IgD-negative memory B cell (primary cell): Measurements from ENCODE around the gene ADRB2. TPM values are rescaled to one million over a fixed set of nuclear protein-coding genes. Genes with fewer than 3 reads are reported as not detected.

ENCODE experiments used
- H3K27ac Mint-ChIP-seq, 3 donors: one replicate each; pipeline ENCODE4 v1.8.0; 2020 to 2022; ENCODE audit warnings: mild to moderate bottlenecking in 3 of 3, mixed read lengths in 3 of 3, moderate library complexity in 1 of 3
- H3K27me3 Mint-ChIP-seq: one replicate; pipeline ENCODE4 v1.8.0; 2021; ENCODE audit warnings: mixed read lengths
- H3K36me3 Mint-ChIP-seq: one replicate; pipeline ENCODE4 v1.8.0; 2020; ENCODE audit warnings: mild to moderate bottlenecking, mixed read lengths
- H3K4me1 Mint-ChIP-seq, 3 donors: one replicate each; pipeline ENCODE4 v1.8.0; 2020 to 2022; ENCODE audit warnings: mixed read lengths in 3 of 3, mild to moderate bottlenecking in 1 of 3
- H3K4me3 Mint-ChIP-seq, 4 donors: one replicate each; pipeline ENCODE4 v1.8.0; 2020 to 2022; ENCODE audit warnings: mild to moderate bottlenecking in 4 of 4, mixed read lengths in 4 of 4, moderate library complexity in 3 of 4
- H3K9me3 Mint-ChIP-seq, 3 donors: one replicate each; pipeline ENCODE4 v1.8.0; 2020 to 2021; ENCODE audit warnings: mixed read lengths in 3 of 3, mild to moderate bottlenecking in 1 of 3
- polyA plus RNA-seq: library from polyadenylated mRNA; unstranded; fragments of 300-500 nt; fragmentation: Illumina TruSeq; gene quantifications from one replicate; pipeline ENCODE4 v1.2.3, GENCODE V29; 2021

ADRB2 gene
- 9.1 TPM for polyA plus RNA-seq

DNA sequence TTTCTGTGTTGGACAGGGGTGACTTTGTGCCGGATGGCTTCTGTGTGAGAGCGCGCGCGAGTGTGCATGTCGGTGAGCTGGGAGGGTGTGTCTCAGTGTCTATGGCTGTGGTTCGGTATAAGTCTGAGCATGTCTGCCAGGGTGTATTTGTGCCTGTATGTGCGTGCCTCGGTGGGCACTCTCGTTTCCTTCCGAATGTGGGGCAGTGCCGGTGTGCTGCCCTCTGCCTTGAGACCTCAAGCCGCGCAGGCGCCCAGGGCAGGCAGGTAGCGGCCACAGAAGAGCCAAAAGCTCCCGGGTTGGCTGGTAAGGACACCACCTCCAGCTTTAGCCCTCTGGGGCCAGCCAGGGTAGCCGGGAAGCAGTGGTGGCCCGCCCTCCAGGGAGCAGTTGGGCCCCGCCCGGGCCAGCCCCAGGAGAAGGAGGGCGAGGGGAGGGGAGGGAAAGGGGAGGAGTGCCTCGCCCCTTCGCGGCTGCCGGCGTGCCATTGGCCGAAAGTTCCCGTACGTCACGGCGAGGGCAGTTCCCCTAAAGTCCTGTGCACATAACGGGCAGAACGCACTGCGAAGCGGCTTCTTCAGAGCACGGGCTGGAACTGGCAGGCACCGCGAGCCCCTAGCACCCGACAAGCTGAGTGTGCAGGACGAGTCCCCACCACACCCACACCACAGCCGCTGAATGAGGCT lies at the start of gene ADRB2:
ADRB2 (plus strand) TSS at position 559 of the 686 bp plus-strand sequence. CDS start 221 bp downstream, outside the sequence.
- peak within 1 kb of the TSS; percentile 88 to 95 (median 95) for H3K4me3 Mint-ChIP-seq
- peak within 1 kb of the TSS; percentile 57 to 96 (median 95) for H3K27ac Mint-ChIP-seq
- peaks cover 38 to 65% (median 47%) of the 10 kb centered on the region in 3 donors for H3K4me1 Mint-ChIP-seq
- no peaks in the 10 kb centered on the region for H3K36me3 Mint-ChIP-seq
- H3K27me3 Mint-ChIP-seq = no peaks in the 10 kb centered on the region
- H3K9me3 Mint-ChIP-seq = no peaks in the 10 kb centered on the region

DNA sequence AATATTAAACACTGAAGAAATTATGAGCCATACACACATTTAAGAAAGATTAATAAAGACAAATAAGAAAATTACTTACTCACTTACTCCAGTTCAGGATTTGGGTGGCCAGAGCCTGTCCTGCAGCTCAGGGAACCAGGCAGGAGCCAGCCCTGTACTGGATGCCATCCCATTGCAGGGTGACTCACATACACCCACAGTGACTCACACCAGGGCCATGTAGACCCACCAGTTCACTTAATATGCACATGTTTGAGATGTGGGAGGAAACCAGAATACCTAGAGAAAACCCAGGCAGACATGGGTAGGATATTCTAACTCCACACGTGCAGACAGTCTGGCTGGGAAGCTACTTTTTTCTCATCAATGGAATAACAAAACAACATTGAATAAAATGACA lies 49.6 kb upstream of the ADRB2 start:
- Mint-ChIP-seq H3K27me3 (peaks cover 2% of the 10 kb centered on the region), H3K9me3 (no peaks in the 10 kb centered on the region), H3K36me3 (peaks cover 2% of the 10 kb centered on the region), H3K4me3 (no peak overlapping the region), H3K4me1 (peaks cover 9 to 26% (median 20%) of the 10 kb centered on the region in 3 donors), H3K27ac (no peak overlapping the region)

DNA sequence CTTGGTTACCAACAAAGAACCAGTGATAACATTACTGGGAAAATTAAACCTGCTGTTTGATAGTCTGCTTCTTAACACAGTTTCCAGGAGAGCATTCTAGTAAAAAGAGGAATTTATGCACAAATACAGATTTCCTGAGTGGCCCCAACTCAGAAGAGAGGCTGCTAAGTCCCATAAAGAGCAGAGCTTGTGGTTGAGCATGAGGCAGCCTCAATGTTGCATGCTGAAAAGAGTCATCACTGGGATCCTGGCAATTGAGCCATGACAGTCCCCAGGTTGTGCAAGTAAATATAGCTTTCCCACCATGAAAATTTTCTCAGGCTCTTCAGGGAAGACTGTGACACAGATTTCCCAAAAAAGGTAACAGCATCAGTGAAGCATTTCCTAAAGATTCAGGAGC lies 47.5 kb upstream of the ADRB2 start:
- no peaks in the 10 kb centered on the region for H3K9me3 Mint-ChIP-seq
- H3K27me3 Mint-ChIP-seq = peaks cover under 1% of the 10 kb centered on the region
- H3K36me3 Mint-ChIP-seq = no peaks in the 10 kb centered on the region
- peak overlapping the region in 1 of 4 donors; percentile 41 for H3K4me3 Mint-ChIP-seq
- H3K4me1 Mint-ChIP-seq = peaks cover 9 to 16% (median 11%) of the 10 kb centered on the region in 3 donors
- no peak overlapping the region for H3K27ac Mint-ChIP-seq

DNA sequence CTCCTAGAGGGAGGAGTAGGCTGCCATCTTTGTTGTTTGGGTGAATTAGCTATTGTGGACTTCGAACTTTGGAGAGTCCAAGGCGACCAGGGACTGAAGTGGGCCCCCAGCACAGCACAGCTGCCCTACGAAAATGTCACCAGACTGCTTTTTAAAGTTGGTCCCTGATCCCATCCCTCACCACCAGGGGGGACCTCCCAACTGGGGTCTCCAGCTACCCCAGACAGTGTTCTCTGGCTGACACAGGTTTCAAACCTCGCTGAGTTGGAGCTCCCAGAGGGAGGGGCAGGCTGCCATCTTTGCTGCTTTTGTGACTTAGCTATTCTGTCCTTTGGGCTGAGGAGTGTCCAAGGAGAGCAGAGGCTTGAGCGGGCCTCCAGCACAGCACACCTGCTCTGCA lies 45.7 kb upstream of the ADRB2 start:
- no peaks in the 10 kb centered on the region for H3K27me3 Mint-ChIP-seq
- H3K36me3 Mint-ChIP-seq = no peaks in the 10 kb centered on the region
- H3K27ac Mint-ChIP-seq = no peak overlapping the region
- no peaks in the 10 kb centered on the region for H3K9me3 Mint-ChIP-seq
- no peak overlapping the region for H3K4me3 Mint-ChIP-seq
- H3K4me1 Mint-ChIP-seq = peaks cover 0 to 9% (median 6%) of the 10 kb centered on the region in 3 donors

DNA sequence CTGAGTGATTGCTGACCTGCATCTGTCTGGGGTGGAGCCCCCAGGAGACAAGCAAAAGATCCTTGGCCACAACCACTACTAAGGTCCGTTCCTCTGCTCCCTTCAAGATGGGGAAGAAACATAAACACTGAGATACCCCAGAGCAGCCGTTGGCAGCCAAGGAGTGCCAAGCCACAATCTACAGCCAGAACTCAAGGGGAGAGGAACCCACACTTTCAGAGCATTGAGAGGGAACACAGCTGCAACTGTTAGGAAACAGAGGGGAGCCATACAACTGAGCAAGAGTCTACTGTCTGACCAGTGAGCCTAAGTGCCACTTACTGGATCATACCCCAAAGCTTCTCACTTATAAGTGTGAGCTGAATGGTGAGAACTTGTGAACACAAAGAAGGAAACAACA lies 44.6 kb upstream of the ADRB2 start:
- no peaks in the 10 kb centered on the region for H3K36me3 Mint-ChIP-seq
- no peaks in the 10 kb centered on the region for H3K27me3 Mint-ChIP-seq
- H3K9me3 Mint-ChIP-seq = no peaks in the 10 kb centered on the region
- no peak overlapping the region for H3K4me3 Mint-ChIP-seq
- no peak overlapping the region for H3K27ac Mint-ChIP-seq
- peaks cover 0 to 9% (median 6%) of the 10 kb centered on the region in 3 donors for H3K4me1 Mint-ChIP-seq

DNA sequence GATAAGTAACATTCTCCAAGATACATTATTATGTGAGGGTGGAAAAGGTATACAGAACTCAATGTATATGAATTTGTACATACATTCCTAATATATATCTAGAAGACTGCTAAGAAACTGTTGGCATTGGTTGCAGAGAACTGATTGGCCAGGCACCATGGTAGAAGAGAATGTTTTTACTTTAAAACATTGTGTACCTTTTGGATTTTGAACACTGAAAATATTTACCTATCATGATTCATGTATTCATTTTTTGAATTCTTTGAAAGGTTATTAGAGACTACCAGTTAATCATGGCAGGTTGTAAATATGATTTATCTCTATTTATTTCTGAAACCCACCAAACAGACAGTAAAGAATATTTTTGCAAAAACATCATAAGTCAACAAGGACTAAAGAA lies 41.2 kb upstream of the ADRB2 start:
- Mint-ChIP-seq H3K4me1 (peaks cover 0 to 4% (median 0%) of the 10 kb centered on the region in 3 donors), H3K4me3 (no peak overlapping the region), H3K9me3 (no peaks in the 10 kb centered on the region), H3K27me3 (peaks cover 1% of the 10 kb centered on the region), H3K36me3 (no peaks in the 10 kb centered on the region), H3K27ac (no peak overlapping the region)

DNA sequence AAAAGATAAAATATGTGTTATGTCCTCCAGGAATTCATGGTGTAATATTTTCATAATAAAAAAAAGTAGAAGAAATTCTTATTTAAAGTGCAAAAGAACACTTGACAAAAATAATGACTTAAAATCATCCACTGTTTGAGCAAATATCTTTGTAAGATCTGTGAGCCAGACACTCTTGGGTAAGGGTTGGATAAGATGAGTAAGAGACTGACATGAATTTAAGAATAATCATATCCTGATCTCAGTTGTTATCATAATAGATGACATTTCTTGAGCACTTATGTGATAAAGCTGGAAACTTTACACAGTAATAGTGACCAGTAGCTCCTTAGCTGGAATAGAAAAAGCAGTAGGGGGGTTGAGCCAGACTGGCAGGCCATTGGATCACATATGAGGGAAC lies 40.0 kb upstream of the ADRB2 start:
- Mint-ChIP-seq H3K4me1 (peaks cover 0 to 4% (median 0%) of the 10 kb centered on the region in 3 donors), H3K27me3 (peaks cover 1% of the 10 kb centered on the region), H3K4me3 (no peak overlapping the region), H3K27ac (no peak overlapping the region), H3K9me3 (no peaks in the 10 kb centered on the region), H3K36me3 (no peaks in the 10 kb centered on the region)

DNA sequence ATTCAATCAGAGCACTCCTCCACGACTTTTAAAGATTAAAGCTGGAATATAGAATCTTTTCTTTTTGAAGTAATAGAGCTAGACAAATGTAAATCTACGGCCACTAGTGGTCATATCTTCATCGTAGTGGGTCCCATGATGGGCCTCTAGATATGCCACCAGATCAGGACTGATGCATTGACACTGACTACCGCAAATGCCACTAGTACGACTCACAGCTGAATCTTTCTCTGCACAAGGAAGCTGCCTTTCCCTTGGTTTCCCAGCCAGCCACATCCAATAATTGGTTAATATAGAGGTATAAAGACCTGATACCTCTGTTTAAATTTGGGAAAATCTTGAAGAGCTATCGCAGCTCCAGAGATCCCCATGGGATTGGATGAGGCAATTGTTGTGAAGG lies 37.8 kb upstream of the ADRB2 start:
- Mint-ChIP-seq H3K4me1 (peaks cover 4 to 5% (median 4%) of the 10 kb centered on the region in 3 donors), H3K36me3 (no peaks in the 10 kb centered on the region), H3K9me3 (no peaks in the 10 kb centered on the region), H3K4me3 (no peak overlapping the region), H3K27ac (peak overlapping the region in 1 of 3 donors; percentile 47), H3K27me3 (peaks cover 1% of the 10 kb centered on the region)

DNA sequence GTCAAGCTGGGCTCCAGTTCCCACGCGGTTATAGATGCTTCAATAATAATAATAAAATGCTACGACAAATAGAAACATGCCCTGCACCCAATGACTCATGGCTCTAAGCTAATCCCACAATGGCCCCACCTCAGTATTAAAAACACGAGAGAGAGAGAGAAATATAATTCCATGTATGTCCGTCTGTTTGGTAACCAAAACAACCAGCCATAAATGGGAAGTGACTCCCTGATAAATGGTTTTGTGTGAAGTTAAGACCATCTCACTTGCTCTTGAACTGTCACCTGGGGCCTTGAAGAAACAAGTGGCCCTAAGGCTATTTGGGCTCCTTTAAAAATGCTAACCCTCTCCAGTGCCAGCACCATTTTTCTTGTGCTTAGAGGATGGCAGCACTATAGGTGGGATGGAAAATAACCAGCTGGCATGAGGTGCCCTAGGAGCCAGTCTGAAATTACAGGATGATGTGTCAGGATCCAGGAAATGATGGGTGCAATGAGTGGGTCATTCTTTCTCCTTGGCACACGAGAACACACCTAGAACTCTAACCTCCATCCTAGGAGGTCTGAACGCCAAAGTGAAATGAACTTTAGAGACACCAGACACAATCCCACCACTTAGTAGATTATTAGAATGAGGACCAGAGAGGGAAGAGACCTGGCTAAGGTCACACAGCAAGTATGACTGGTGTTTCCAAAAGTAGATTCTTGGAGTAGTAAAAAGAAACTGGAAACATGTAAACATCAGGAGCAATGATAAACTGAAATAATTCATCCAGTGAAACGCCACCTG lies 35.7 kb upstream of the ADRB2 start:
- no peak overlapping the region for H3K27ac Mint-ChIP-seq
- H3K4me1 Mint-ChIP-seq = peaks cover 13 to 20% (median 20%) of the 10 kb centered on the region in 3 donors
- H3K9me3 Mint-ChIP-seq = no peaks in the 10 kb centered on the region
- H3K36me3 Mint-ChIP-seq = no peaks in the 10 kb centered on the region
- H3K27me3 Mint-ChIP-seq = peaks cover 3% of the 10 kb centered on the region
- no peak overlapping the region for H3K4me3 Mint-ChIP-seq

DNA sequence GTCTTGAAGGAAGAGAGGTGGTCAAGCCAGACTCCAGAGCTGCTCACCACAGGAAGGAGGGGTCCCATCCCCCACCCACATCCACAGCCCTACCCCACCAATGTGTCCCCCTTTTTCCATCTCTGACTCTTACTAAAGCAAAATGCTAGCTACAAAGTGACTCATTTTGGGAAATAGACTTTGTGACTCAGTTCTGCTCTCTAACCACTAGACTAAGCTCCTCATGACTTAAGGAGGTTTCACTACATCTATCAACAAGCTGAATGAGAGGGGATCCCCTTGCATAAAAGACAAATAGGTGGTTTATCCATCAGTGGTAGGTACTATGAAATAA lies 35.1 kb upstream of the ADRB2 start:
- Mint-ChIP-seq H3K27ac (no peak overlapping the region), H3K36me3 (no peaks in the 10 kb centered on the region), H3K27me3 (peaks cover 3% of the 10 kb centered on the region), H3K4me3 (no peak overlapping the region), H3K9me3 (no peaks in the 10 kb centered on the region), H3K4me1 (peaks cover 13 to 23% (median 20%) of the 10 kb centered on the region in 3 donors)

DNA sequence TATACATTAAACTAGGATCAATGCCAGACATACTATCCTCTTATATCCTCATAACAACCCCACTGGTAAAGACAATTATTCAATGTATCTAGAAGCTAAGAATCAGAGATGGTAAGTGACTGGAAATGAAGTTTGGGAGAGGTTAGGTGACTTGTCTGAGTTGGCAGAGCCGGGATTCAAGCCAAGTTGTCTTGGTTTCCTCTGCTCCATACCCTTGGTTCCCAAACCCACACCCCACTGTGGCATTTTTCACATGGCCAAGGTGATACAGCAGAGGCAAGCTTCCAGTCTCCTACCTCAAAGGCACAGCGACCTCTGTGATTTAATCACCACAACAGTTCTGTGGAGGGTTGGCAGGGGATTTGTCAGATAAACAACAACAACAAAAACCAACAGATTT lies 34.7 kb upstream of the ADRB2 start:
- peaks cover 13 to 23% (median 20%) of the 10 kb centered on the region in 3 donors for H3K4me1 Mint-ChIP-seq
- no peak overlapping the region for H3K4me3 Mint-ChIP-seq
- H3K36me3 Mint-ChIP-seq = no peaks in the 10 kb centered on the region
- H3K27ac Mint-ChIP-seq = no peak overlapping the region
- H3K27me3 Mint-ChIP-seq = peaks cover 3% of the 10 kb centered on the region
- no peaks in the 10 kb centered on the region for H3K9me3 Mint-ChIP-seq

DNA sequence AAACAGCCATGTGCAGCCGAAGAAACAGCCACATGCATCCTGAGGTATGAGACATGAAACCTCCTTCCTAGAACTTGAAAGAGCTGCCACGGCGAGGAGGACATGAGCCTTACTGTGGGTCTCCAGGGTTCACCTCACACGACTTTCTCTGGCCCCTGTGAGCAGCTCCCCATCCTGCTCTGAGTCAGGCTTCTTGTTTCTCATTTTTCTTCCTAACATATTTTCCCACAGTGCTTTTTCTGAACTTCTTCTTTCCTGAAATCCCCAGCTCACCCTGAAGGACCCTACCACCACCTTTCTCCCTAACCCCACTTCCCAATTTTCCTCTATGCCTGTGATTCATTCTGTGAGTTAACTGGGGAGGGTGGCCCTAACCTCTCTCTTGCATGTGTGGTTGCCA lies 33.7 kb upstream of the ADRB2 start:
- Mint-ChIP-seq H3K27ac (no peak overlapping the region), H3K4me1 (peaks cover 13 to 23% (median 20%) of the 10 kb centered on the region in 3 donors), H3K36me3 (no peaks in the 10 kb centered on the region), H3K9me3 (no peaks in the 10 kb centered on the region), H3K27me3 (peaks cover 3% of the 10 kb centered on the region), H3K4me3 (no peak overlapping the region)

DNA sequence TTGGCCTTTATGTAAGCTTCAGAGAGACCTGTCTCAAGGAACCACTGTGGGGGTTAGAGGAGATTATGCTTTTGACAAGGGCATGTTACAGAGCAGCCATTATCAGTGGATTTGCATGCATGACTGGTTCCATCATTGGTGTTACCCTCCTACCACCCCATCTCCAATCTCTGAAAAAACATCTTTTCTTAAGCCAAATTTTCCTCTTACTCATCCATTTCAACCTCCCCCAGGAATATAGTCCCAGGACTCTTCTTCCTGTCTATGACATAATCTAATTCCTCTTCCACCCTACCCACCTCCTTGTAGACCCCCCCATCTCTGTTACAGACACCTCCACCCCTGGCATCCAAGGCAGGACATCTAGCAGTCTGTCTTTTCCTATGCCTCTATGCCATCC lies 33.1 kb upstream of the ADRB2 start:
- H3K36me3 Mint-ChIP-seq = no peaks in the 10 kb centered on the region
- H3K4me3 Mint-ChIP-seq = no peak overlapping the region
- no peaks in the 10 kb centered on the region for H3K9me3 Mint-ChIP-seq
- H3K4me1 Mint-ChIP-seq = peaks cover 13 to 23% (median 20%) of the 10 kb centered on the region in 3 donors
- H3K27ac Mint-ChIP-seq = no peak overlapping the region
- peaks cover 3% of the 10 kb centered on the region for H3K27me3 Mint-ChIP-seq

DNA sequence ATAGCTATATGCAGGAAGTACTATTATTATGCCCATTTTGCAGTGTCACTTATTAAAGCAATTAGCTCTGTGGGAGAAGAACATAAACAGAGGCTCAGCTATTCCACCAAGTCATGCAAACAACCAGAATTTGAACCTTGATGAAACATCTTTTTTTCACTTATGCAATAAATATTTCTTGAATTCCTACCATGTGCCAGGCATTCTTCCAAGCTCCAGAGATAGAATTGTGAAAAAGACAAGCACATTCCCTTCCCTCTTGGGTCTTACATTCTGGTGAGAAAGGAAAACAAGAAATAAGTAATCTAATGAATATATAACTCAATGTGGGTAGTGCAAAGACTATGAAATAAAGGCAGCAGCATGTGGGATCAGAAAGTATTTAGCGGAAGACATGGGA lies 32.1 kb upstream of the ADRB2 start:
- peaks cover 3% of the 10 kb centered on the region for H3K27me3 Mint-ChIP-seq
- H3K4me1 Mint-ChIP-seq = peaks cover 13 to 23% (median 20%) of the 10 kb centered on the region in 3 donors

DNA sequence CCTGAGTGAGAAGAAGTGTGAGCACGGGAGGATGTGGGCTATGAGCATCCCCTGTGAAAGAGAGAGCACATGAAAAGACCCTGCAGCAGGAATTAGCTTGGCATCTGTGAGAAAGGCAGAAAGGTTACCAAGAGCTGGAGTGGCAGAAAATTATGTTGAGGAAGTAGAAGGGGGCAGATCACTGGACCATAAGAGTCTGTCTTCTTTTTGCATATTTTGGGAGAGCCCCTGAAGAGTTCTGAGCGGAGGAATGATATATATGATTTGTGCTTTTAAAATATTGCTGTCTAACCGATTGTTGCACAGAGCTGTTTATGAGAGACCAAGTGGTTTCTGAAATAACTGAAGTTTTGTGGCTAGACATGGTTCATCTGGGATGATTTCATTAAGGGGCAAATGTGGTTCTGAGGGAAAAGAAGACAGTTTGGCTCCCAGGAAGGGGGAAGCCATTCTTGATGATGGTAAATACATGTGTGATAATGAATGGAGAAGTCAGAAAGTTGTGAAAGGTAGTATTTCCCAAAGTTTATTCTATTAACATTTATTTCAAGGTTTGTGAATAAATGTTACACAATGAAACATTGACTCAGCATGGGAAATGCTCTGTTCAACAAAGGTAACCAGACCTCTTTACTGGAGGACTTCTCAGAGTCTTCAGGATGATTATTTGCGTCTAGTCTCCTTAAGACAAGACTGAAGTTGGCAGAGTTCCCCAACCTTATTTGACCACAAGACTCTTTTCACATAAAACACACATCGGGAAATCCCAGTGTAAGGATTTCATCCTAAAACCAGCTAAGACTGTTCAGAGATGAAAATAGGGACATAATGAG lies 31.5 kb upstream of the ADRB2 start:
- Mint-ChIP-seq H3K27ac (peak overlapping the region in 1 of 3 donors; percentile 25), H3K9me3 (no peaks in the 10 kb centered on the region), H3K36me3 (no peaks in the 10 kb centered on the region), H3K4me3 (peak overlapping the region in 3 of 4 donors; percentile 2 to 85 (median 40)), H3K27me3 (peaks cover 1% of the 10 kb centered on the region), H3K4me1 (peaks cover 13 to 23% (median 20%) of the 10 kb centered on the region in 3 donors)

More for the DNA sequence above, 32.1 kb upstream of the ADRB2 start:
- H3K9me3 Mint-ChIP-seq = no peaks in the 10 kb centered on the region
- no peak overlapping the region for H3K27ac Mint-ChIP-seq
- no peaks in the 10 kb centered on the region for H3K36me3 Mint-ChIP-seq
- H3K4me3 Mint-ChIP-seq = peak overlapping the region in 1 of 4 donors; percentile 85
